ENCODE results near the gene PXMP4. TPM values are rescaled to one million over a fixed set of nuclear protein-coding genes. Genes with fewer than 3 reads are reported as not detected.

The PXMP4 gene
- total and polyA plus RNA-seq, 2 of the 4 experiments (the other 2 are of a cell fraction): 3.6 to 7.1 TPM

DNA sequence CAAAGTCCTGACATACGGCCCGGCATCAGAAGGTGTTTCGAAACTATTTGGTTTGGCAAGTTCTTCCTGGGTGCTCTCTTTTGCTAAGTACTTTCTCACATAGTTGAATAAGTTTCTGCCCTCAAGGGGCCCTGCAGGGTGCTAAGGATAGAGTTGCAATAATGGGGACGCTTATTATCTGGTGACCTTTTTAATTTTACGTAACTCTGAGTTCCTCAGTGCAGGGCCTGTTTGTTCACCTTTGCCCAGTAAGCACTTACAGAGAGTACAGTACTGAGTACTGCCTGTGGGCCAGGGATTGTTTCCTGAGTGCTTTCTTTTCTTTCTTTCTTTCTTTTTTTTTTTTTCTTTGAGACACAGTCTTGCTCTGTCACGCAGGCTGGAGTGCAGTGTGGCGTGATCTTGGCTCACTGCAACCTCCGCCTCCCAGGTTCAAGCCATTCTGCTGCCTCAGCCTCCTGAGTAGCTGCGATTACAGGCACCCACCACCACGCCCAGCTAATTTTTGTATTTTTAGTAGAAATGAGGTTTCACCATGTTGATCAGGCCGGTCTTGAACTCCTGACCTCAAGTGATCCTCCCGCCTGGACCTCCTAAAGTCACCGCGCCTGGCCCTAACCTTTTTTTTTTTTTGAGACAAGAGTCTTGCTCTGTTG is 4.5 kb upstream of the PXMP4 start:
- no CpG with 5 or more reads among the region's 14 CpGs for WGBS, 2 experiments (ENCODE audit: extremely low coverage in 2 of 2, insufficient read length in 1 of 2)
- Histone ChIP-seq H2BK20ac (ENCODE audit: low read depth, low read length) (no peak overlapping the region), H2AK9ac (replicated peaks; ENCODE audit: low read depth, low read length, poor library complexity) (no peak overlapping the region), H3K23ac (ENCODE audit: low read depth, low read length) (no peak overlapping the region), H4K20me1 (ENCODE audit: insufficient read depth, low read length) (no peaks in the 10 kb centered on the region), H3K36me3 (ENCODE audit: control insufficient read depth, insufficient read depth, low read length) (no peaks in the 10 kb centered on the region), H3K79me1 (ENCODE audit: low read depth in 1 of 2, low read length in 2 of 2) (peaks cover 0 to 9% of the 10 kb centered on the region in 2 experiments; a peak in 2 of 4 replicates), H2BK15ac (ENCODE audit: low read depth, low read length) (no peak overlapping the region), H3K9me3 (ENCODE audit: control insufficient read depth, insufficient read depth, low read length) (no peaks in the 10 kb centered on the region), H3K4me1 (ENCODE audit: control insufficient read depth, insufficient read depth, low read length) (peaks cover under 1% of the 10 kb centered on the region), H3K4me3 (ENCODE audit: insufficient read depth, low read depth, low read length) (no peak overlapping the region), H2BK5ac (ENCODE audit: low read depth, low read length, poor library complexity, severe bottlenecking) (no peak overlapping the region), H4K5ac (ENCODE audit: low read depth, low read length) (no peak overlapping the region), H2BK120ac (ENCODE audit: low read depth, low read length) (no peak overlapping the region), H4K8ac (ENCODE audit: low read depth in 2 of 2, low read length in 2 of 2) (no peak overlapping the region), H2AK5ac (ENCODE audit: low read depth, low read length) (no peak overlapping the region), H3K27ac (ENCODE audit: insufficient read depth, low read length) (no peak overlapping the region), H3K4ac (ENCODE audit: low read depth, low read length) (no peak overlapping the region), H3K4me2 (ENCODE audit: low read depth, low read length) (no peak overlapping the region), H2AFZ (replicated peaks; ENCODE audit: low read length, poor library complexity) (no peak overlapping the region), H3K9me1 (ENCODE audit: insufficient read depth, low read length) (peaks cover 7% of the 10 kb centered on the region), H3K18ac (ENCODE audit: low read depth, low read length) (no peak overlapping the region), H3K9ac (ENCODE audit: low read depth, low read length) (no peak overlapping the region), H4K91ac (ENCODE audit: insufficient read depth, low read depth, low read length) (no peak overlapping the region), H3K56ac (ENCODE audit: extremely low read depth, insufficient read depth, low read length) (no peak overlapping the region), H3K14ac (replicated peaks; ENCODE audit: low read depth, low read length) (no peak overlapping the region), H3K27me3 (ENCODE audit: control insufficient read depth, insufficient read depth, low read length) (no peaks in the 10 kb centered on the region; the same call in 1 of the 2 replicates)
- ATAC-seq (ENCODE audit: low read depth): no peak
- ChIA-PET CTCF (interaction anchor here (0.7 kb wide), 1 partner anchor 22 kb away, joined by 3 read pairs; no protein-coding TSS in a partner anchor), POLR2A (ENCODE audit: unreplicated experiment) (no interaction called here)
- no peak for TF ChIP-seq RAD21 (IDR thresholded peaks at IDR 0.05; ENCODE audit: low read length)
- TF ChIP-seq, protein P1, sequence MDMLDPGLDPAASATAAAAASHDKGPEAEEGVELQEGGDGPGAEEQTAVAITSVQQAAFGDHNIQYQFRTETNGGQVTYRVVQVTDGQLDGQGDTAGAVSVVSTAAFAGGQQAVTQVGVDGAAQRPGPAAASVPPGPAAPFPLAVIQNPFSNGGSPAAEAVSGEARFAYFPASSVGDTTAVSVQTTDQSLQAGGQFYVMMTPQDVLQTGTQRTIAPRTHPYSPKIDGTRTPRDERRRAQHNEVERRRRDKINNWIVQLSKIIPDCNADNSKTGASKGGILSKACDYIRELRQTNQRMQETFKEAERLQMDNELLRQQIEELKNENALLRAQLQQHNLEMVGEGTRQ (IDR thresholded peaks at IDR 0.05; ENCODE audit: low read depth, low read length): no peak
- no peak for TF ChIP-seq MAZ (IDR thresholded peaks at IDR 0.05; ENCODE audit: borderline replicate concordance, low read depth, low read length)
- TF ChIP-seq RFX5 (IDR thresholded peaks at IDR 0.05; ENCODE audit: low read depth, low read length): no peak
- TF ChIP-seq MAFK (IDR thresholded peaks at IDR 0.05; ENCODE audit: low read depth, low read length): no peak
- no peak for TF ChIP-seq CHD1 (IDR thresholded peaks at IDR 0.05; ENCODE audit: low read depth, low read length)
- DNase-seq: no peak
- BruUV-seq (replicated peaks): no TSS peak
- in situ Hi-C loops (cut with MboI; ENCODE audit: low sequenced_read_pairs): no loop called here
- dilution Hi-C loops (cut with HindIII; ENCODE audit: low sequenced_read_pairs, unreplicated experiment): no loop called here
- intact Hi-C loops (cut with micrococcal nuclease): no loop called here
